ENCODE data around the gene PEAK1. TPM values are rescaled to one million over a fixed set of nuclear protein-coding genes. Genes with fewer than 3 reads are reported as not detected.

The PEAK1 gene
- total and polyA plus RNA-seq, 2 donors (not counting 3 experiments of a cell fraction or from before 2014, with no cell fraction given) = 17.9 to 91.9 TPM

- FAIRE-seq = no peak
Measured at GRCh38 chr15:77285057-77285997, 134.6 kb downstream of the PEAK1 start.

More at GRCh38 chr15:77285057-77285997, 134.6 kb downstream of the PEAK1 start:
- Histone ChIP-seq H3K4me3 (replicated peaks in 1 of 3; ENCODE audit: insufficient read depth in 1 of 3, low read depth in 1 of 3, low read length in 3 of 3) (no peak overlapping the region), H3K4me1 (ENCODE audit: control insufficient read depth, extremely low read depth, insufficient read depth, low read length) (no peaks in the 10 kb centered on the region), H4K20me1 (replicated peaks; ENCODE audit: control insufficient read depth, extremely low read depth, insufficient read depth, low read length) (no peaks in the 10 kb centered on the region), H3K9ac (replicated peaks; ENCODE audit: extremely low read depth, insufficient read depth, low read length) (no peak overlapping the region), H3K27ac (ENCODE audit: insufficient read depth, low read depth, low read length) (no peak overlapping the region), H3K36me3 (ENCODE audit: control insufficient read depth in 2 of 2, extremely low read depth in 1 of 2, insufficient read depth in 2 of 2, low read length in 2 of 2) (peaks cover 0 to 7% of the 10 kb centered on the region in 2 experiments), H3K9me1 (replicated peaks; ENCODE audit: control insufficient read depth, extremely low read depth, insufficient read depth, low read length) (no peaks in the 10 kb centered on the region), H3K79me2 (ENCODE audit: control insufficient read depth, insufficient read depth, low read length) (peaks cover 7% of the 10 kb centered on the region), H2AFZ (ENCODE audit: low read depth, low read length) (no peak overlapping the region), H3K4me2 (ENCODE audit: insufficient read depth, low read length) (no peak overlapping the region), H3K27me3 (ENCODE audit: control insufficient read depth in 2 of 2, insufficient read depth in 2 of 2, low read length in 2 of 2) (no peaks in the 10 kb centered on the region), H3K9me3 (replicated peaks; ENCODE audit: control insufficient read depth, insufficient read depth, low read length) (no peaks in the 10 kb centered on the region)
- dilution Hi-C loops (cut with MboI; ENCODE audit: extremely low pct_ligation_motif_present, low sequenced_read_pairs) = no loop called here
- no peak for DNase-seq (ENCODE audit: low read depth, low spot score)
- CTCF ChIA-PET = interaction anchor here (0.9 to 2.7 kb wide), 4 partner anchors 15 to 212 kb away, joined by 3 to 7 read pairs (median 3); no protein-coding TSS in a partner anchor
- intact Hi-C loops (cut with micrococcal nuclease) = no loop called here
- BruUV-seq (replicated peaks) = TSS peak; percentile 29
- POLR2A ChIA-PET = no interaction called here
- TF ChIP-seq CTCF (IDR thresholded peaks at IDR 0.05; ENCODE audit: extremely low read depth in 1 of 2, insufficient read depth in 1 of 2, low read depth in 1 of 2, low read length in 2 of 2) (no peak), FOS (IDR thresholded peaks at IDR 0.05; ENCODE audit: borderline replicate concordance, insufficient read depth, low read length) (no peak), MYC (IDR thresholded peaks at IDR 0.05; ENCODE audit: low read depth, low read length) (no peak), GATA2 (IDR thresholded peaks at IDR 0.05; ENCODE audit: insufficient read depth, insufficient read length, low read depth, low read length) (no peak), EZH2 (IDR thresholded peaks at IDR 0.05; ENCODE audit: borderline replicate concordance, low read depth, low read length, severe bottlenecking) (no peak), POLR2AphosphoS5 (IDR thresholded peaks at IDR 0.05; ENCODE audit: insufficient read depth, low read depth, low read length) (no peak), JUN (IDR thresholded peaks at IDR 0.05; ENCODE audit: borderline replicate concordance, insufficient read depth, insufficient read length, low read depth) (no peak), MAX (IDR thresholded peaks at IDR 0.05; ENCODE audit: insufficient read depth, insufficient read length) (no peak), POLR2A (IDR thresholded peaks at IDR 0.05; ENCODE audit: low read depth, low read length) (no peak)
